HUES48 (cell line): Measurements from ENCODE around the gene MRPL18.

Experiments
- H3K27ac ChIP-seq: one replicate; pipeline ENCODE4 v1.7.0; 2013; ENCODE audit warnings: low read depth, low read length, inconsistent platforms
- H3K27me3 ChIP-seq: 2 replicates; pipeline ENCODE4 v1.6.1; 2013; ENCODE audit warnings: mild to moderate bottlenecking, low read length; ENCODE audit not compliant: control insufficient read depth, insufficient read depth
- H3K36me3 ChIP-seq: 2 replicates; pipeline ENCODE4 v1.6.1; 2013; ENCODE audit warnings: low read length; ENCODE audit not compliant: control insufficient read depth, insufficient read depth
- H3K4me1 ChIP-seq: 2 replicates; pipeline ENCODE4 v1.6.1; 2013; ENCODE audit warnings: mild to moderate bottlenecking, low read length; ENCODE audit not compliant: control insufficient read depth, insufficient read depth
- H3K4me3 ChIP-seq: 2 replicates; pipeline ENCODE4 v1.5.1; 2013; ENCODE audit warnings: mild to moderate bottlenecking, low read depth, low read length
- H3K9ac ChIP-seq: 2 replicates; pipeline ENCODE4 v1.6.1; 2013; ENCODE audit warnings: mild to moderate bottlenecking, low read depth, low read length, moderate library complexity
- H3K9me3 ChIP-seq: 2 replicates; pipeline ENCODE4 v1.6.1; 2013; ENCODE audit warnings: low read length; ENCODE audit not compliant: control insufficient read depth, insufficient read depth

Gene MRPL18

DNA sequence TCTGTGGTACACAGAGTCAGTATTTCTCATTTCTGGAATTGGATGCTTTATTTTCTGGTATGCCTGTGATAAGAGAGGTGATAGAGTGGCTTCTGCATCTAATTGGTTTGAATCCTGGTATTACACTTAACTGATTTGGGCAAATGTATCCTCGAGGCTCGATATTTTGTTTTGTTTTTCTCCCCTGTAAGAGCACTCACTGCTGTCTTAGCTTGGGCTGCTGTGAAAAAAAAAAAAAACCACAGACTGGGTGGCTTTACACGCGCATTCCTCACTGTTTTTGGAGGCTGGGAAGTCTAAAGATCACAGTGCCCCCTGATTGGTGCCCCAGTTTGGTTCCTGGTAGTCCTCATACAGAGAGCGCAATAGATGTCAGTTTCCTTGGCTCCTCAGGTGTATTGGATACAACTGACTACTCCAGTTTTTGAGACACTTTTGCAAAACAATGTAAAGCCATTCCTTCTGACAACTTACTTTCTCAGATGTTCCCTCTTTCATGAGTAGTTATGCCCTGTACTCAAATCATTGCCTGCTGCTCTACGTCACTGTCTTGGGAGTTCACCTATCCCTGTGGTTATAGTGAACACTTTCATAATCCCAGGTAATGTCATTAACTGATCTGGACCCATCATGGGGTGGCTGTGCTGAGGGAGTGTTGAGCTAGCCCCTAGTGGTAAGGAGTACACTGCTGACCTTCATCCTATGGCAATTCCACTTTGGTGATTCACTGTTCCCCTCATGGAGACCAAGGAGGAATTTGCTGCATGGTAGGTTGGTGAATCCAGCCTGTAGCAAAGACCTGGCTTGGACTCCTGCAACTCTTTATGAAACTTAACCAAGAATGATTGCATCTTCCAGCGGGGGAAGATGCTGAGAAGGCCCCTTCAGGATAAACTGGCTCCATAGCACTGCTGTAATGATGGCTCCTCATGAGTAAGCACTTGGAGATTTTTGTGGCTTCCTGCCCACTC, 32.0 kb upstream of the MRPL18 start:
- peak overlapping the region; percentile 36 for H3K27ac ChIP-seq

GRCh38 chr6:159759645-159760044, 30.6 kb upstream of the MRPL18 start:
- no peaks in the 10 kb centered on the region for H3K27me3 ChIP-seq
- no peak overlapping the region for H3K4me3 ChIP-seq
- no peak overlapping the region for H3K9ac ChIP-seq
- H3K4me1 ChIP-seq: peaks cover 25% of the 10 kb centered on the region
- no peaks in the 10 kb centered on the region for H3K9me3 ChIP-seq
- peak overlapping the region; percentile 97 for H3K27ac ChIP-seq
- H3K36me3 ChIP-seq: peaks cover 61% of the 10 kb centered on the region

More for the DNA sequence above, 32.0 kb upstream of the MRPL18 start:
- Histone ChIP-seq H3K4me3 (no peak overlapping the region), H3K9me3 (no peaks in the 10 kb centered on the region), H3K4me1 (peaks cover 25% of the 10 kb centered on the region), H3K36me3 (peaks cover 65% of the 10 kb centered on the region), H3K27me3 (no peaks in the 10 kb centered on the region), H3K9ac (no peak overlapping the region)

GRCh38 chr6:159760602-159761057, 29.6 kb upstream of the MRPL18 start:
- peak overlapping the region; percentile 85; the same call in 1 of the 2 replicates for H3K4me3 ChIP-seq
- peaks cover 59% of the 10 kb centered on the region for H3K36me3 ChIP-seq
- peak overlapping the region; percentile 43; the same call in 1 of the 2 replicates for H3K9ac ChIP-seq

DNA sequence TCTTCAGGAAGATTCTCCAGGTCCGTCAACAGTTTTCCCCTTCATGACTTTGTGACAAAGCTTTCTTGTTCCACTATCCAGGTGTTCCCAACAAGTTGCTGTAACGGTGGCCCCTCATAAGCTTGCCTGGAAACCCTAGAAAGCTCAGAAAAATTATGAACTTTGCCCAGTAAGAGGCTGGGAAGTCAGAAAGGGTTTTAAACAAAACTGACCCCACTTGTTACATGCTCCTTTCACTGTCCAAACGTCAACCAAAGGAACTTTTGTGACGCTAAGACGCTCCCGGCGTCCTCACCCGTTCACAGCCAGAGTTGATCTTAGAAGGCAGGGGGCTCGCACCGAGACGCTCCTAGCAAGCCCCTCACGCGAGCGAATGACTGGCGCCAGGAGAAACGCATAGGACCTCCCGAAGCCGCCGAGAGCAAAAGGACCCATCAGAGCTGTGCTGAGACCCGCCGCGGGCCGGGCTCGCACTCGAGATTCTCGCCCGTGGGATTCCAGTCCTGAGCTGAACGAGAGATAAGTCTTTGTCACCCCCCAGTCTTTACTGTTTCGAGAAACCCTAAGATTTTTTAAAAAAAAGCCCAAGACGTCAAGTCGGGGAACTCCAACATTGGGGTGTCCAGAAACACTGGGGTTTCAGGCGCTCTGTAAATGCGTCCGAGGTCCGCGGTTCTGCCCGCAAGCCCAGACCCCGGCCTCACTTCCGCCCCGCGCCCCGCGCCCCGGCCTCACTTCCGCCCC, 29.0 kb upstream of the MRPL18 start:
- Histone ChIP-seq H3K27me3 (no peaks in the 10 kb centered on the region), H3K9me3 (no peaks in the 10 kb centered on the region), H3K4me3 (peak overlapping the region; percentile 85), H3K4me1 (peaks cover 25% of the 10 kb centered on the region), H3K27ac (peak overlapping the region; percentile 97), H3K36me3 (peaks cover 59% of the 10 kb centered on the region), H3K9ac (peak overlapping the region; percentile 43)

More at GRCh38 chr6:159760602-159761057, 29.6 kb upstream of the MRPL18 start:
- Histone ChIP-seq H3K9me3 (no peaks in the 10 kb centered on the region), H3K4me1 (peaks cover 25% of the 10 kb centered on the region), H3K27me3 (no peaks in the 10 kb centered on the region), H3K27ac (peak overlapping the region; percentile 97)

DNA sequence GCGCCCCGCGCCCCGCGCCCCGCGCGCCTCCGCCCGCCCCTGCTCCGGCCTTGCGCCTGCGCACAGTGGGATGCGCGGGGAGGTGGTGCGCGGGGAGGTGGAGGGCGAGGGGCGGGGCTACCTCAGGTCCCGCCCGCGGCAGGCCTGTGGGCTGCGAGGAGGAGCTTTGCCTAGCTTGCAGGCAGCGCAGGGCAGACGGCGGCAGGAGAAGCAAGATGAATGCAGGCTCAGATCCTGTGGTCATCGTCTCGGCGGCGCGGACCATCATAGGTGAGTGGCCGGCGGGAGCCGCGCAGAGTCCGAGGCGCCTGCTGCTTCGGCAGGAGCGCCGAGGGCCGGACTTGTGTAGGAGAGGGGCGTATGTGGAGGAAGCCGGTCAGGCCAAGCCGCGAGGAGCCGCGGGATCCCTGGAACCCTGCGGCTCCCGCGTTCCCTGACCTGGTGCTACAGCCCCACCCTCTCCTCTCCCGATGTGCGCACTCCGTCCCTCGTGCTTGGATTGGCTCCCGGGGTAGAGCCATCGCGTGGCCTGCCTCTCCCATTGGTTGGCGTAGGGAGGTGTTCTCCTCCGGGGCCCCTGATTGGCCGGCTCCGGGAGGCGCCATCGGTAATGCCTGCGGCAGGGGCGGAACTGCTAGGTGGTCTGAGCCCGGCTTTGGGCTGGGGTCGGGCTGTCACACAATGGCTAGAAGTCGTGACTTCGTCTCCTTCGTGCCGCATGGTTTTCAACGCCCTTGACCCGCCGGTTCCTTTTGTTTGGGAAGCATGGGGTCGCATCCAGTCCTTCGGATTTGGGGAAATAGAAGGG, 28.2 kb upstream of the MRPL18 start, which contains the start of gene ACAT2:
ACAT2 (plus strand) TSS at position 173 of the 808 bp plus-strand sequence; CDS start at position 216, 43 bp downstream.
- H3K4me1 ChIP-seq: peaks cover 25% of the 10 kb centered on the region
- no peaks in the 10 kb centered on the region for H3K9me3 ChIP-seq
- peak within 1 kb of the TSS; percentile 86 for H3K9ac ChIP-seq
- H3K27ac ChIP-seq: peak within 1 kb of the TSS; percentile 97
- H3K36me3 ChIP-seq: peaks cover 59% of the 10 kb centered on the region
- H3K4me3 ChIP-seq: peak within 1 kb of the TSS; percentile 85
- H3K27me3 ChIP-seq: no peaks in the 10 kb centered on the region

DNA sequence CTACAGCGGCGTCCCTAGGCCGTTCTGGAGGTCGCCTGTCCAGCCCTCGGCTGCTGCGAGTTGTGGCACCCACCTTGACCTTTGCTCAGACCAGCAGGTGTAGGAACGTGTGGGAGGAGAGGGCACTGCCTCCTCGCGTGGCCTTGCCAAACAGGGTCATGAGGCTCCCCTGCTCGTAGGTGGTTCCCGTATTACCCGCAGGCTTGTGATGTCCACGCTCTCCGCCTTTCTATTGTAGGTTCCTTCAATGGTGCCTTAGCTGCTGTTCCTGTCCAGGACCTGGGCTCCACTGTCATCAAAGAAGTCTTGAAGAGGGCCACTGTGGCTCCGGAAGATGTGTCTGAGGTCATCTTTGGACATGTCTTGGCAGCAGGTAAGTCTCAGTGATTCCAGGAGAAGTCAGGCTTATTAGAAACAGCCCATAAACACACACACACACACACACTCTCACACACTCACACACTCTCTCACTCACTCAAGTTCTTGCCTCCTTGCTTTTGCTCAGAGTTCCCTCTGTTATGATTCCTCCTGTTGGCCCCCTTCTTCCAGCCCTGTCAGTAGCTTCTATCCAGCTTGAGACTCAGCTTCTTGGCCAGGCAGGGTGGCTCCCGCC, 27.5 kb upstream of the MRPL18 start:
- Histone ChIP-seq H3K36me3 (peaks cover 60% of the 10 kb centered on the region), H3K27ac (peak overlapping the region; percentile 97)

GRCh38 chr6:159766906-159767305, 23.4 kb upstream of the MRPL18 start:
- no peak overlapping the region for H3K4me3 ChIP-seq
- no peak overlapping the region for H3K27ac ChIP-seq
- H3K9ac ChIP-seq: no peak overlapping the region
- H3K4me1 ChIP-seq: peaks cover 6% of the 10 kb centered on the region; the same call in 1 of the 2 replicates
- H3K27me3 ChIP-seq: no peaks in the 10 kb centered on the region
- H3K36me3 ChIP-seq: peaks cover 84% of the 10 kb centered on the region
- no peaks in the 10 kb centered on the region for H3K9me3 ChIP-seq

More for the DNA sequence above, 27.5 kb upstream of the MRPL18 start:
- H3K9ac ChIP-seq: peak overlapping the region; percentile 43; the same call in 1 of the 2 replicates
- H3K27me3 ChIP-seq: no peaks in the 10 kb centered on the region
- H3K4me1 ChIP-seq: peaks cover 25% of the 10 kb centered on the region
- H3K4me3 ChIP-seq: peak overlapping the region; percentile 85
- no peaks in the 10 kb centered on the region for H3K9me3 ChIP-seq

DNA sequence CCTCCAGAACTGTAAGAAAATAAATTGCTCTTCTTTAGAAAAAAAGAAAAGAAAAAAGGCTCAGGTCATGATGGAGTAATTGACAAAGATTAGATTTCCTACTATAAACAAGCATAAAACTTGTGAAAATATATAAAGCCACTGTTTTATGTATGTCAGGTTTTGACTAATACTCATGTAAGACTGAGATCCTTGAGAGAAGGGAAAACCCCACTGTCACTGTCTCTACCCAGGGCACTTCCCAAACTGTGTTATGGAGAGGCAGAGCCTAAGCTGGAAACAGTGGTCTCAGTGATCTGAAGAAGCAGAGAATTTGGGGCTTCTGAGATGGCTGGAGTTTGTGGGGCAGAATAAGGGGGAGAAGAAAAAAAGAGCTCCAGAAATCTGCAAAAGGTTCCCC, 20.8 kb upstream of the MRPL18 start:
- Histone ChIP-seq H3K4me1 (no peaks in the 10 kb centered on the region), H3K36me3 (peaks cover 95% of the 10 kb centered on the region)

GRCh38 chr6:159772196-159772595, 18.1 kb upstream of the MRPL18 start:
- H3K27me3 ChIP-seq: no peaks in the 10 kb centered on the region
- H3K4me1 ChIP-seq: no peaks in the 10 kb centered on the region
- H3K9me3 ChIP-seq: no peaks in the 10 kb centered on the region
- H3K27ac ChIP-seq: no peak overlapping the region
- no peak overlapping the region for H3K9ac ChIP-seq
- H3K4me3 ChIP-seq: no peak overlapping the region
- H3K36me3 ChIP-seq: peaks cover 97% of the 10 kb centered on the region

More for the DNA sequence above, 20.8 kb upstream of the MRPL18 start:
- H3K27me3 ChIP-seq: no peaks in the 10 kb centered on the region
- no peak overlapping the region for H3K9ac ChIP-seq
- no peak overlapping the region for H3K27ac ChIP-seq
- H3K9me3 ChIP-seq: no peaks in the 10 kb centered on the region
- no peak overlapping the region for H3K4me3 ChIP-seq
